Effector memory CD8-positive, alpha-beta T cell (primary cell): ENCODE data around the gene CCNT1.
"Not testable (repeated sequence)": the region's sequence is repeated elsewhere in the genome, so short reads cannot be mapped to it uniquely, and the experiment has no call there.

Source experiments
- ATAC-seq: fragments of 150-1000 bp; cut with Tn5 transposase; replicated peaks from 2 replicates; pipeline ENCODE4 v1.10.0; 2021; ENCODE audit warnings: mild to moderate bottlenecking, moderate library complexity
- DNase-seq, 3 experiments: peaks; one replicate each; pipeline ENCODE4 v3.0.0; 2021
- H3K27ac Mint-ChIP-seq, 2 donors: one replicate each; pipeline ENCODE4 v1.8.0; 2022; ENCODE audit warnings: mild to moderate bottlenecking in 2 of 2, mixed read lengths in 2 of 2, moderate library complexity in 2 of 2
- H3K27me3 Mint-ChIP-seq, 2 donors: one replicate each; pipeline ENCODE4 v1.8.0; 2022; ENCODE audit warnings: mixed read lengths in 2 of 2
- H3K36me3 Mint-ChIP-seq: one replicate; pipeline ENCODE4 v1.8.0; 2022; ENCODE audit warnings: mild to moderate bottlenecking, moderate library complexity, mixed read lengths; ENCODE audit not compliant: insufficient read depth
- H3K4me1 Mint-ChIP-seq, 2 donors: one replicate each; pipeline ENCODE4 v1.8.0; 2022; ENCODE audit warnings: low read depth in 2 of 2, mixed read lengths in 2 of 2
- H3K4me3 Mint-ChIP-seq, 2 donors: one replicate each; pipeline ENCODE4 v1.8.0; 2022; ENCODE audit warnings: mild to moderate bottlenecking in 2 of 2, mixed read lengths in 2 of 2, moderate library complexity in 2 of 2
- H3K9me3 Mint-ChIP-seq, 2 donors: one replicate each; pipeline ENCODE4 v1.8.0; 2022; ENCODE audit warnings: mixed read lengths in 2 of 2

CCNT1 gene

DNA sequence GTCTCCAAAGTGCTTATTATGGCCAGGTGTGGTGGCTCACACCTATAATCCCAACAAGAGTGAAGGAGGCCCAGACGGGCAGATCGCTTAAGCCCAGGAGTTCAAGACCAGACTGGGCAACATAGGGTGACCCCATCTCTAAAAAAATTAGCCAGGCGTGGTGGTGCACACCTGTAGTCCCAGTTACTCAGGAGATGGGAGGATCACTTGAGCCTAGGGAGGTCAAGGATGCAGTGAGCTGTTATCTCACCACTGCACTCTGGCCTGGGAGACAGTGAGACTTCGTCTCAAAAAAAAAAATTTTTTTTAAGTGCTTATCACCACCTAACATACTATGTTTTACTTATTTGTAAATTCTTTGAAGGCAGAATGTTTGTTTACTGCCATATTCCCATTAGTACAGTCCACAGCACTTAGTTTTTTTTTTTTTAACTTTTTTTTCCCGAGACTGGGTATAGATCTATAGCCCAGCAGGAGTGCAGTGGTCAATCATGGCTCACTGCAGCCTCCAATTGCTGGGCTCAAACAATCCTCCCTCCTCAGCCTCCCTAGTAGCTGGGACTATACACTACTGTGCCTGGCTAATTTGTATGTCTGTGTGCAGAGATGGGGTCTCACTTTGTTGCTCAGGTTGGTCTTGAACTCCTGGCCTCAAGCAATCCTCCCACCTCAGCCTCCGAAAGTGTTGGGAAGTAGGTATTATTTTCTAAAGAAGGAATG, 29.7 kb downstream of the CCNT1 start:
- Mint-ChIP-seq H3K9me3 (no peaks in the 10 kb centered on the region), H3K36me3 (peaks cover 51% of the 10 kb centered on the region), H3K27ac (peak overlapping the region in 1 of 2 donors; percentile 30), H3K4me1 (peaks cover 4 to 15% of the 10 kb centered on the region in 2 donors), H3K27me3 (no peaks in the 10 kb centered on the region), H3K4me3 (no peak overlapping the region)
- no peak for ATAC-seq
- no peak for DNase-seq

DNA sequence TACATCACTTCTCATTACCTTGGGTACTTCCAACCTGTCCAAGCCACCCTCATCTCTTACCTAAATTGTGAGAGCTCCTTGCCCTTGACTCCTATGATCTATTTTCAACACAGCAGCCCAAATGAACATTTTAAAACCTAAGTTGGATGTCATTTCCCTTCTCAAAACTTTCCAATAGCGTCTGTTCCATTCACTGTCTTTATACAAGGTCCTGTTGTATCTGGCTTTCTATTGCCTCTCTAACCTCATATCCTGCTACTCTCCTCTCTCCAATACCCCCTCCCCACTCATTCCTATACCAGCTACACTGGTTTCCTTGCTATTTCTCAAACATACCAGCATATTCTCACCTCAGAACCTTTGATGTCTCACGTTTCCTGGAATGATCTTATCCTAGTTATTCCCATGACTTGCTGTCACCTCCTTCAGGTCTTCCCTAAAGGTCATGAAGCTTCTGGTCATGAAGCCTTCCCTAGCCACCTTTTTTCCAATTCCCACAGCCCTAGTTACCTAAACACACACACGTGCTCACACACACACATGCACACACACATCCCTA, 30.4 kb downstream of the CCNT1 start:
- DNase-seq (no peak), ATAC-seq (no peak)
- Mint-ChIP-seq H3K4me1 (peaks cover 8 to 15% of the 10 kb centered on the region in 2 donors), H3K9me3 (no peaks in the 10 kb centered on the region), H3K27ac (peak overlapping the region in 1 of 2 donors; percentile 30), H3K27me3 (no peaks in the 10 kb centered on the region), H3K36me3 (peaks cover 52% of the 10 kb centered on the region), H3K4me3 (no peak overlapping the region)

DNA sequence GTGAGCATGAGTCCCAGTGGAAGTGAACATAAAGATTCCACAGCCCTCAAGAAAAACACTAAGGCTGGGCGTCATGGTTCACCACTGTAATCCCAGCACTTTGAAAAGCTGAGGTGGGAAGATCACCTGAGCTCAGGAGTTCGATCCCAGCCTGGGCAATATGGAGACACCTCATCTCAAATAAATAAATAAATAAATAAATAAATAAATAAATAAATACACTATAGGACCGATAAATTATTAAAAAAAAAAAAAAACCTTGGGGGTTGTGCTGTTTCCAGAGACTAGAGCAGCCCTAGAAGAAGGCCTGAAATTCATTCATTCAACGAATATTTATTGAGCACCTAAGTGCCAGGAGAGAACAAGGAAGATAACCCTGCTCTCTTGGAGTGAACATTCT, 33.0 kb downstream of the CCNT1 start:
- Mint-ChIP-seq H3K4me3 (peak overlapping the region in 1 of 2 donors; percentile 93), H3K4me1 (peaks cover 26 to 27% of the 10 kb centered on the region in 2 donors), H3K9me3 (no peaks in the 10 kb centered on the region), H3K27me3 (no peaks in the 10 kb centered on the region), H3K27ac (no peak overlapping the region), H3K36me3 (peaks cover 59% of the 10 kb centered on the region)
- ATAC-seq (no peak), DNase-seq (no peak)

DNA sequence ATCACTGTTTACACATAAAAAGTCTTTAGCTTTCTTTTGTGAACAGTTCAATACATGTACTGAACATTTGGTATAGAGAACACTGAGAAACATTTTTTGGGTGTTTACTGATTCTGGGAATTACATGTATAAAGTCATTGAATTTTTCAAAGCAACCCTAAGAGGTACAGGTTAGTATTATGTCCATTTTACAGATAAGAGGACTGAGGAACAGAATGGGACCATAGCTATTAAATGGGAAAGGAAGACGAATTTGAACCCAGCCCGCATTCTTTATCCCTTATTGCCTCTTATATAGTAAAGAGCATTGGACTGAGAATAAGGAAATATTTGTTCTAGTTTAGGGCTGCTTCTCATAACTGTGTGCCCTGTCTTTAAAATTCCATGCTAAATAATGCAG, 33.6 kb downstream of the CCNT1 start:
- Mint-ChIP-seq H3K36me3 (peaks cover 59% of the 10 kb centered on the region), H3K4me3 (peak overlapping the region; percentile 91 to 93), H3K4me1 (peaks cover 30 to 32% of the 10 kb centered on the region in 2 donors), H3K27me3 (no peaks in the 10 kb centered on the region), H3K9me3 (no peaks in the 10 kb centered on the region), H3K27ac (no peak overlapping the region)
- DNase-seq (no peak), ATAC-seq (no peak)

DNA sequence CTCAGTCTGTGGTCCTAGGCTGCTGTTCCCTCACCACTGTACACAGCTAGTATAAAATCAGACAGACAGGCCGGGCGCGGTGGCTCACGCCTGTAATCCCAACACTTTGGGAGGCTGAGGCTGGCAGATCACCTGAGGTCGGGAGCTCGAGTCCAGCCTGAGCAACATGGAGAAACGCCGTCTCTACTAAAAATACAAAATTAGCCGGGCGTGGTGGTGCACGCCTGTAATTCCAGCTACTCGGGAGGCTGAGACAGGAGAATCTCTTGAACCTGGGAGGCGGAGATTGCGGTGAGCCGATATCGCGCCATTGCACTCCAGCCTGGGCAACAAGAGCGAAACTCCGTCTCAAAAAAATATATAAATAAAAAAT, 34.0 kb downstream of the CCNT1 start:
- H3K9me3 Mint-ChIP-seq, H3K27me3 Mint-ChIP-seq, DNase-seq, ATAC-seq: not testable (repeated sequence)
- Mint-ChIP-seq H3K27ac (peak overlapping the region; percentile 96 to 97), H3K4me1 (peaks cover 33 to 35% of the 10 kb centered on the region in 2 donors), H3K4me3 (peak overlapping the region; percentile 91 to 93), H3K36me3 (peaks cover 61% of the 10 kb centered on the region)

DNA sequence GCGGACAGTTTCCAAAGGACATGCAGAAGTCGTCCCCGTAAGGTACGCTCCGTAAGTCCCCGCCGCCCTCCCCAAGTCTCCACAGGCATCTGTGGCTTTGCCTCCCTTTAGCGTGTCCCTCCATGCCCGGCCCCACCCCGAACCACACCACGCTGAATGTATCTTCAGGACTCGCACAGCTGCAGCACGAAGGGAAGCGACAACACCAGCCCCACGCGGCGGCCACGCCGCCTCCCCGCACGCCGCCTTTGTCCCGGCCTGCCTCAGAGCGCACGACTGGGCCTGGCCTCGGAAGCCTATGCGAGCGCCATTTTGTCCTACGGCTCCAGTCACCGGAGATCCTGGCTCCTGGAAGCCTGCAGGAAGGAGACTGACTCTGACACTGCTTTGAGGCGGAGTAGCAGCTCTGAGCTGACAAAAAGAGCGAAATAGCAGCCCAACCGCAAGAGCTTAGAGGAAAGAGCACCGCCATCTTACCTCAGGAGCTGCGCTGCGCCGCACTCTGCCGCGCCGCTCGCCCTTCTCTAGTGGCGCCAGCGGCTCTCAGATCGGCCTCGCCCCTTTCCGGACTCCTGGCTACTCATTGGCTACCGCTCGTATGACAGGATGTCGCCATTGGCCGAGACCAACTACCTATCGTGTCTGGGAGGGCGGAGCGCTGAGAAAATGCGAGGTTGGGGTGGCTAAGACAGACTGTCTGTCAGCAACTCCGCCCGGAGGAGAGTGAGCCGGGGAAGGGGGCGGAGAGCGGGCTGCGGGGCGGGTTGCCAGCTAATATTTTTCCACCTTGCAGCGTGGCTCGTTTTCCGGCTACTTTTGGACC, 34.6 kb downstream of the CCNT1 start, which contains the start of gene KANSL2:
Gene KANSL2, minus strand, starts transcription at position 529 of the 823 bp plus-strand sequence. CDS start 606 bp downstream, outside the sequence.
- H3K4me1 Mint-ChIP-seq: peaks cover 37 to 41% of the 10 kb centered on the region in 2 donors

DNA sequence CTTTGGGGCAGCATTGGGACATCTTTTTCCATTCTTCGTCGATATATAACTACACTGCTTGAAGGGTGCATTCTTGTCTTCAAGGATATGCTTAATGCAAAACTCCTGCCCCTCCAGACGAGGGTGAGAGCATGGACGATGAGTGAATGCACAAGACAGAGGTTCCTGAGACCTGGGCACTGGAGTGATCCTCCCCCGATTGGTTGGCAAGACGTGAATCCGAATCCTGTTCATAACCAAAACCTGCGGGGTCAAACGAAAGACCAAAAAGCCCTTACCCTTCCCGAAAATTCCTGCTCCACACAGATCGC, 35.2 kb downstream of the CCNT1 start:
- no peaks in the 10 kb centered on the region for H3K9me3 Mint-ChIP-seq
- H3K27ac Mint-ChIP-seq: peak overlapping the region; percentile 96 to 97
- H3K4me1 Mint-ChIP-seq: peaks cover 40 to 45% of the 10 kb centered on the region in 2 donors
- H3K27me3 Mint-ChIP-seq: no peaks in the 10 kb centered on the region
- ATAC-seq (no peak), DNase-seq (no peak)
- peak overlapping the region; percentile 91 to 93 for H3K4me3 Mint-ChIP-seq
- peaks cover 72% of the 10 kb centered on the region for H3K36me3 Mint-ChIP-seq

More for the DNA sequence above, 34.6 kb downstream of the CCNT1 start, which contains the start of gene KANSL2:
- Mint-ChIP-seq H3K4me3 (peak within 1 kb of the TSS; percentile 91 to 93), H3K9me3 (no peaks in the 10 kb centered on the region), H3K27ac (peak within 1 kb of the TSS; percentile 96 to 97), H3K27me3 (no peaks in the 10 kb centered on the region), H3K36me3 (peaks cover 67% of the 10 kb centered on the region)
- peak; percentile 95 for ATAC-seq
- DNase-seq: peak; percentile 95 to 96 (median 95)

DNA sequence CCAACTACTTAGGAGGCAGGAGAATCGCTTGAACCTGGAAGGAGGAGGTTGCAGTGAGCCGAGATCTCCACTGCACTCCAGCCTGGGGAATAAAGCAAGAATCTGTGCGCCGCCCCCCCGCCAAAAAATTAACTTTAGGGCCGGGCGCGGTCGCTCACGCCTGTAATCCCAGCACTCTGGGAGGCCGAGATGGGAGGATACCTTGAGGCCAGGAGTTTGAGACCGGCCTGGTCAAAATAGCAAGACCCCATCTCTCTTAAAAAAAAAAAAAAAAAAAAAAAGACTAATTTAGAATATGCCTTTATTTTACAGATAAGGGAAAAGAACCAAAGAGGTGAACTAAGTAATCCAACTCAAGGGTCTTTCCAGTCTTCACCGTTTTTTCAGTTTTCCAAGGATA, 35.6 kb downstream of the CCNT1 start:
- Mint-ChIP-seq H3K27ac (peak overlapping the region; percentile 39 to 96), H3K27me3 (no peaks in the 10 kb centered on the region), H3K9me3 (no peaks in the 10 kb centered on the region), H3K4me1 (peaks cover 43 to 50% of the 10 kb centered on the region in 2 donors), H3K4me3 (peak overlapping the region; percentile 91 to 93), H3K36me3 (peaks cover 75% of the 10 kb centered on the region)
- no peak for ATAC-seq
- DNase-seq: no peak

DNA sequence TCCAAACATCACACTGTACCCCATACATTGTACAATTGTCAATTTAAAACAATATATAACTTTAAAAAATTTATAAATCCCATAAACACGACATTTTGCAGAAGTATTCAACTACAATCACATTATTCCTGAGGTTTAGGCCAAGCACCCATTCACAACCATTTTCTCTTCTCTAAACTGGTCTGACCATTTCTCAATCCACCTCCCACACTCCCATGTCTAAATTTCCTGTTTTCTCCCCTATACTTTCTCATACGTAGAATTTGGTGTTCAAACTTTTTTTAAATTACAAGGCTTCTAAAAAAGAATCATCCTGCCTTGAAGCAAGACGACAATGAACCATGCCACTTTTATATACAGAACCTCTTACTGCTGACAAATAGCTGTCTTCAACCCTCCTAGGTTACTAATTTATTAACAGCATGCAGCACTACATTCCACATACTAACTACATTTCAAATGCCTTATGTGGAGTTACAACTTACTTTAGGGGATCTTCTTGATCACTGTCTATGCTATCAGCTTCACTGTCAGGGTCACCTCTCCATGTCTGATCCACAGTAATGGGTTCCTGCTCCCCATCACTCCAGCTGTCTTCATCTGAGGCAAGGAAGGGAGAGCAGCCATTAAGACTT, 37.8 kb downstream of the CCNT1 start:
- Mint-ChIP-seq H3K9me3 (no peaks in the 10 kb centered on the region), H3K4me1 (peaks cover 43 to 53% of the 10 kb centered on the region in 2 donors)

DNA sequence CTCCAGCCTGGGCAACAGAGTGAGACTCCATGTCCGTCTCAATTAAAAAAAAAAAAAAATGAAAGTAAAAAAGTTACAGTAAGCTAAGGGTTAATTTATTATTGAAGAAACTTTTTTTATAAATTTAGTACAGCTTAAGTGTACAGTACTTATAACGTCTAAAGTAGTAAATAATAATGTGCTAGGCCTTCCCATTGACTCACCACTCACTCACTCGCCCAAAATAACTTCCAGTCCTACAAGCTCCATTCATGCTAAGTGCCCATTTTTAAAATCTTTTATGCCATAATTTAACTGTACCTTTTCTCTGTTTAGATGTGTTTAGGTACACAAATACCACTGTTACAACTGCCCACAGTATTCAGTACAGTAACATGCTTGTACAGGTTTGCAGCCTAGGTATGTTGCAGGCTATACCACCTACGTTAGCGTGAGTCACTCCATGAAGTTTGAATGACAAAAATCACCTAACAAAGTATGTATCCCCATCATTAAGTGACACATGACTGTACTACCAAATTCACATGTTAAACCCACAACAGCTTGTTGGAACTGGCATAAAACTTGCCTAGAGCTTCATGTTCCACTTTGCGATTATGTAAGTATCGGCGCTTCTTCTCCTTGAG, 45.2 kb downstream of the CCNT1 start:
- peaks cover 98% of the 10 kb centered on the region for H3K36me3 Mint-ChIP-seq
- H3K9me3 Mint-ChIP-seq: no peaks in the 10 kb centered on the region
- H3K4me1 Mint-ChIP-seq: peaks cover 7 to 18% of the 10 kb centered on the region in 2 donors
- no peak overlapping the region for H3K27ac Mint-ChIP-seq
- H3K4me3 Mint-ChIP-seq: no peak overlapping the region
- no peak for DNase-seq
- no peaks in the 10 kb centered on the region for H3K27me3 Mint-ChIP-seq
- ATAC-seq: no peak

More for the DNA sequence above, 37.8 kb downstream of the CCNT1 start:
- DNase-seq (no peak), ATAC-seq (no peak)
- Mint-ChIP-seq H3K27me3 (no peaks in the 10 kb centered on the region), H3K36me3 (peaks cover 87% of the 10 kb centered on the region), H3K27ac (peak overlapping the region; percentile 39 to 86), H3K4me3 (peak overlapping the region; percentile 91 to 93)

DNA sequence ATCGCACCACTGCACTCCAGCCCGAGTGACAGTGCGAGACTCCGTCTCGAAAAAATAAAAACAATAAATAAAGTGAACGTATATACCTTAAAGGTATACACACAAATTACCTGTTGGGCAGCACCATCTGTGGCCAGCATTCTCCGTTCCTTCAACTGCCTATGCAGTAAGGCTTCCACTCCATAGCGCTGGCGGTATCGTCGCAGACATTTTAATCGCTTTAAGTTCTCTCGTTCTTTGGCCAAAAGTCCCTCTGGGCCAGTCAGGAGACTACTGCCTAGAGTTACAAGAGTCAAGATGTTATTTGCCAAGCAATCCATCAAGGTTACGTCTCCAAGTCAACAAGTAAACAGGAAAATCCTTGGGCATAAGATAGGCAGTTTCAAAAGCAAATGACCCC, 47.5 kb downstream of the CCNT1 start:
- no peak for ATAC-seq
- H3K9me3 Mint-ChIP-seq: no peaks in the 10 kb centered on the region
- no peak overlapping the region for H3K4me3 Mint-ChIP-seq
- H3K4me1 Mint-ChIP-seq: peaks cover 4 to 10% of the 10 kb centered on the region in 2 donors
- peaks cover 98% of the 10 kb centered on the region for H3K36me3 Mint-ChIP-seq
- peak overlapping the region in 1 of 2 donors; percentile 38 for H3K27ac Mint-ChIP-seq
- no peaks in the 10 kb centered on the region for H3K27me3 Mint-ChIP-seq
- no peak for DNase-seq

DNA sequence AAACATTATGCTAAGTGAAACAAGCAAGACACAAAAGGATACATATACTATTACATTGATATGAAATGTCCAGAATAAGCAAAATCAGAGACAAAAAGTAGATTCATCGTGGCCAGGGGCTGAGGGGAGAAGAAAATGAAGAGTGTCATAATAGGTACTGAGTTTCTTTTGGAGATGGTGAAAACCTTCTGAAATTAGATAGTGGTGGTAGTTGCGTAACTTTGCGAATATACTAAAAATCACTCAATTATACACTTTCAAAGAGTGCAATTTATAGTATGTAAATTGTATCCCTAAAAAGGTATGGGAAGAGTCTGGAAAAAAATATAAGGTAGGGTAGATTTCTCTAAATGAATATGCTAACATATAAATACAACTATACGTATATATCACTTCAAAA, 56.6 kb downstream of the CCNT1 start:
- Mint-ChIP-seq H3K27me3 (no peaks in the 10 kb centered on the region), H3K36me3 (peaks cover 90% of the 10 kb centered on the region), H3K9me3 (no peaks in the 10 kb centered on the region), H3K27ac (no peak overlapping the region), H3K4me1 (peaks cover under 1 to 2% of the 10 kb centered on the region in 2 donors), H3K4me3 (no peak overlapping the region)
- DNase-seq: no peak
- ATAC-seq: no peak

DNA sequence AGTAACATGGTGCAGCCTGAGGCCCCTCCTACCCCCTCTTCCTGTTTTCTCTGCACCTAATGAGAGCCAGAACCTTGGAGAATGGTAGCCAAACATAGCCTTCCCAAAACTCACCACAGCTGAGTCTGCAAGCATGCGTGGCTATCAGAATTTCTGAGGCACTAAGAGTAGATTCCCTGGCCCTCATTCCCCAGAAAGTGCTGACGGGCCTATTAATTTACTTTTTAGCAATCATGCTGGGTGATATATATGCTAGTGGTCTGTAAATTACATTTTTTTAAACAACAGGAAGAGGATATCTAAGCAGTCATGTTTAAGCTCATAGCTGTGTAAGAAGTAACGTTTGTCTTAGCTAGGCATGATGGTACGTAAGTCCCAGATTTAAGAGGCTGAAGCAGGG, 64.8 kb downstream of the CCNT1 start:
- Mint-ChIP-seq H3K4me1 (peaks cover 1 to 3% of the 10 kb centered on the region in 2 donors), H3K9me3 (no peaks in the 10 kb centered on the region), H3K4me3 (no peak overlapping the region), H3K27ac (peak overlapping the region in 1 of 2 donors; percentile 49), H3K27me3 (no peaks in the 10 kb centered on the region), H3K36me3 (peaks cover 58% of the 10 kb centered on the region)
- DNase-seq (no peak), ATAC-seq (no peak)
